ENCODE measurements around the gene ZNF813.
"Not testable (repeated sequence)": the region's sequence is repeated elsewhere in the genome, so short reads cannot be mapped to it uniquely, and the experiment has no call there.

ZNF813 gene

DNA sequence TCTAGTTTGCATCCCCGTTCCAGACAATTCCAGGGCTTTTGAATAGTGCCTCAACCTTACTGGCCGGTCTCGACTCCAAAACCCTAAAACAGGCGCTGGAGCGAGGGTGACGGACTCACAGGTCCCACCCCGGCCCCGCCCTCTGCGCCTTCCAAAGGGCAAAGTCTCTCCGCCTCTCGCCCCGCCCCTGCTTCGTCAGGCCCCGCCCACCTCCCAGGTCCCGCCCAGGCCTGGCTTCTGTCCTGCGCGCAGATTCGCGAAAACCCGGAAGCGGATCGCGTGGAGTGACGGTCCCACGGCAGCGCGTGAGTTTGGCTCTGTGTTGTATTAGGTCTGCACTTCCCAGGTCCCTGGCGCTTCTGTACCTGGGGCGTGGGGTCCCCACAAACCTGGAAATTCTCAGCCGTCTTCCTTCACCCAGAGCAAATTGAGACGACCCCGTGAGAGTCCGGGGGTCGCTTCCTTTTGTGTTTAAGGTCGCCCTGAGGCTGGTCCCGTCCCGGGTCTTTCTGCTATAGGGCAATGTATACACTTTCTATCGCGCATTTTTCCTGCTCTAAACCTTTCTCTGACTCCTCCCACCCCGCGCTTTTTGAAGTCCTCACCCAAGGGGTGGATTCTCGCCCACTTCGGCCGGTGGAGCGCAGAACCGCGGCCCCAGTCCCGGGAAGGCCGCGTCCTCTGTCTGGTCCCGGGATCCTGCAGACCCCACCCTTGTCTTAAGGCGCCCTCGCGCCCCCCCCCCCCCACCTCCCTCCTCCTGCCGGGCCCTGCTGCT lies at the start of gene ZNF813:
ZNF813 (plus strand) TSS at position 249 of the 778 bp plus-strand sequence. CDS start 16,090 bp downstream, outside the sequence.
- DNase-seq (ENCODE audit: low read depth in 3 of 3) = peak; percentile 88 to 97 (median 92)

DNA sequence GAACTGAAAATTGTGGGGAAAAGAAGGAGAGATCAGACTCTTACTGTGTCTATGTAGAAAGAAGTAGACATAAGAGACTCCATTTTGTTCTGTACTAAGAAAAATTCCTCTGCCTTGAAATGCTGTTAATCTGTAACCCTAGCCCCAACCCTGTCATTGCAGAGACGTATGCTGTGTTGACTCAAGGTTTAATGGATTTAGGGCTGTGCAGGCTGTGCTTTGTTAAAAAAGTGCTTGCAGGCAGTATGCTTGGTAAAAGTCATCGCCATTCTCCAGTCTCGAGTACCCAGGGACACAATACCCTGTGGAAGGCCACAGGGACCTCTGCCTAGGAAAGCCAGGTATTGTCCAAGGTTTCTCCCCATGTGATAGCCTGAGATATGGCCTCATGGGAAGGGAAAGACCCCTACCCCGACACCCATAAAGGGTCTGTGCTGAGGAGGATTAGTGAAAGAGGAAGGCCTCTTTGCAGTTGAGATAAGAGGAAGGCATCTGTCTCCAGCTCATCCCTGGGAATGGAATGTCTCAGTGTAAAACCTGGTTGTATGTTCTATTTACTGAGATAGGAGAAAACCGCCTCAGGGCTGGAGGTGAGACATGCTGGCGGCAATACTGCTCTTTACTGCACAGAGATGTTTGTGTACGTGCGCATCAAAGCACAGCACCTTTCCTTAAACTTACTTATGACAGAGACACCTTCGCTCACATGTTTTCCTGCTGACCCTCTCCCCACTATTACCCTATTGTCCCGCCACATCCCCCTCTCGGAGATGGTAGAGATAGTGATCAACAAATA lies 46.8 kb upstream of the ZNF813 start:
- DNase-seq (ENCODE audit: low read depth in 3 of 3) = not testable (repeated sequence)

- DNase-seq (ENCODE audit: low read depth in 3 of 3) = no peak
These were observed 45.0 kb upstream of the ZNF813 start for GRCh38 chr19:53422551-53422950.

DNA sequence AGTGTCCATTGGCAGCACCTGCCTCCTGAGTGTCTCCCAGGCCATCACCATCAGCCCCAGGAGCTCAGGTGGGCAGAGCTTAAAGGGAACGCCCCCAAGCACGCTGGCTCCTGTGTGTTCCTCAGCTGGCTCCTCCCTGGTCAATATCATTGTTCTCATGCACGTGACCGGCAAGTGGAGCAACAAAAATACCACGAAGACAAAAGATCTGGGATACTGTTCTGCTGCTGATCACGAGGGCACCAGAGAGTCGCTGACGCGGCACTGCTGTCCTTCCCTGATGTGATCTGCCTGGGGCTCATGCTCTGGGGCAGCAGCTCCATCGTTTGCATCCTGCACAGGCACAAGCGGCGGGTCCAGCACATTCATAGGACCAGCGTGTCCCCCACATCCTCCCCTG lies 44.5 kb upstream of the ZNF813 start:
- DNase-seq (ENCODE audit: low read depth in 3 of 3) = not testable (repeated sequence)

DNA sequence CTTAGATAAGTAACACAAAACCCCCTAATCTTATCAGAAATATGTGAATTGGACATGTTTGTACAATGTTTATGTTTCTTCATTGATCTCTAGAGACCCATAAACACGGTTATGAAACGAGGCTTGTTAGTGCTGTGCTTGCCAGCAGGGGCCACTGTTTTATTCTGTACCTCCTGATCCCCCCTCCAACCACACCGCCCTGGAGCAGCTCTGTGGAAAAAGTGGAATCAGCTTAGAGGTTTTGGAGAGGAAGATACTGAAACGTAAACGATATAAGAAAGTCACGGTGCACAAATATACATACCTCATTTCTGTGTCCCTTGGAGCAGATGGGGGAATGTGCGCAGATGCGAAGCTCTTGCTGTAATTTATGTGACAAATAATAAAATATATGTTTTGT lies 43.9 kb upstream of the ZNF813 start:
- not testable (repeated sequence) for DNase-seq (ENCODE audit: low read depth in 3 of 3)

GRCh38 chr19:53424968-53425597 lies 42.5 kb upstream of the ZNF813 start:
- DNase-seq (ENCODE audit: low read depth in 3 of 3) = peak; percentile 21 to 66 (median 29)

GRCh38 chr19:53431399-53432087 lies 36.0 kb upstream of the ZNF813 start, which contains the start of gene ZNF761:
Gene ZNF761 (plus strand): TSS chr19:53431984. CDS start chr19:53447269, 15,285 bp downstream.
- DNase-seq (ENCODE audit: low read depth in 3 of 3) = peak; percentile 91 to 95 (median 94)

GRCh38 chr19:53432088-53432661 lies 35.4 kb upstream of the ZNF813 start:
- peak in 1 of 3 donors; percentile 5 for DNase-seq (ENCODE audit: low read depth in 3 of 3)

- not testable (repeated sequence) for DNase-seq (ENCODE audit: low read depth in 3 of 3)
These were observed 23.7 kb upstream of the ZNF813 start for GRCh38 chr19:53443809-53444208.

- DNase-seq (ENCODE audit: low read depth in 3 of 3) = not testable (repeated sequence)
These were observed 20.3 kb upstream of the ZNF813 start for GRCh38 chr19:53447196-53447595.

DNA sequence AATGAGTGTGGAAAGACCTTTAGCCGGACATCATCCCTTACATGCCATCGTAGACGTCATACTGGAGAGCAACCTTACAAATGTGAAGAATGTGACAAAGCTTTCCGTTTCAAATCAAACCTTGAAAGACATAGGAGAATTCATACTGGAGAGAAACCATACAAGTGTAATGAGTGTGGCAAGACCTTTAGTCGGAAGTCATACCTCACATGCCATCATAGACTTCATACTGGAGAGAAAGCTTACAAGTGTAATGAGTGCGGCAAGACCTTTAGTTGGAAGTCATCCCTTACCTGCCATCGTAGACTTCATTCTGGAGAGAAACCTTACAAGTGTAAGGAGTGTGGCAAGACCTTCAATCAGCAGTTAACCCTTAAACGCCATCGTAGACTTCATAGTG lies 11.7 kb upstream of the ZNF813 start:
- DNase-seq (ENCODE audit: low read depth in 3 of 3) = no peak

DNA sequence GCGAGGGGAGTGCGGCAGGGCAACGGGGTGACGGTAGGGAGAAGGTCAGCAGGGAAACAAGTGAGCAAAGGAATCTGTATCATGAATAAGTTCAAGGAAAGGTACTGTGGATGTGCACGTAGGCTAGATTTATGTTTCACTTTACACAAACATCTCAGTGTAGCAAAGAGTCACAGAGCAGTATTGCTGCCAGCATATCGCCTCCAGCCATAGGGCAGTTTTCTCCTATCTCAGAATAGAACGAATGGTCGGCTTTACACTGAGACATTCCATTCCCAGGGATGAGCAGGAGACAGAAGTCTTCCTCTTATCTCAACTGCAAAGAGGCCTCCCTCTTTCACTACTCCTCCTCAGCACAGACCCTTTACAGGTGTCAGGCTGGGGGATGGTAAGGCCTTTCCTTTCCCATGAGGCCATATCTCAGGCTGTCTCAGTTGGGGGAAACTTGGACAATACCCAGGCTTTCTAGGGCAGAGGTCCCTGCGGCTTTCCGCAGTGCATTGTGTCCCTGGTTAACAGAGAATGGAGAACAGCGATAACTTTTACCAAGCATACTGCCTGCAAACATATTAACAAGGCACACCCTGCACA lies 7.3 kb upstream of the ZNF813 start:
- DNase-seq (ENCODE audit: low read depth in 3 of 3) = not testable (repeated sequence)

DNA sequence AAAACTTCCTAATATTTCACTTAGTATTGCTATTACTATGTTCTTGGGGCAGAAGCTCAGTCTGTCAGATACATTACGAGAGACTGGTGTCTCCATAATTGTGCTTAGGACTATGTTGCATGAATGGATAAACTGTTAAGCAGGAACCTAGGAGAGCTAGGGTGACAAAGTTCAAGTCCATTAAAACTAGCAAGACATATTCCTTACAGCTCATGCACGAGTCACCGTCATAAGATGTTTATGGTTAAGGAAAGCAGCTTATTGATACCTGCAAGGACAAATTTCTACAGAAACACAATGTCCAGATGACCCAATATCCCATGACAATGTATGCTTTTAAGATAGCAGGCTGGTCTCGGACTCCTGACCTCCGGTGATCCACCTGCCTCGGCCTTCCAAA lies 5.7 kb upstream of the ZNF813 start:
- no peak for DNase-seq (ENCODE audit: low read depth in 3 of 3)

DNA sequence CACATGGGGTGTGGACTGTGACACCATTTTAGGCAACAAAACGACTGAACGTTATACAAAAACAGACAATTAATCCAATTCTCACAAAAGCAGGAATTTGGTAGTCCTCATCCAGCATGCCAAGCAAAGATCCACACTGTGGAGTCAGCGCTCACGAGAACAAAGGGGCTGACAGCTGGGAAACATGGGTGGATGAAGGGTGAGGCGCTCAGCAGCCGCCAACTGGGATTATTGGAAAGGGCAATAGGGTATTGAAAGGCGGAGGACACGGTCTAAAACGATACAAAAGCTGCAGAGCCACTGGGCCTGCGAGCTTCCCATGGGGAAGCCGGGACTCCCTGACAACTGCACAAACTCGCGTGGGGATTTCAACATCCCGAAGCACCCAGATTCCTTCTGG lies 4.7 kb upstream of the ZNF813 start:
- no peak for DNase-seq (ENCODE audit: low read depth in 3 of 3)

DNA sequence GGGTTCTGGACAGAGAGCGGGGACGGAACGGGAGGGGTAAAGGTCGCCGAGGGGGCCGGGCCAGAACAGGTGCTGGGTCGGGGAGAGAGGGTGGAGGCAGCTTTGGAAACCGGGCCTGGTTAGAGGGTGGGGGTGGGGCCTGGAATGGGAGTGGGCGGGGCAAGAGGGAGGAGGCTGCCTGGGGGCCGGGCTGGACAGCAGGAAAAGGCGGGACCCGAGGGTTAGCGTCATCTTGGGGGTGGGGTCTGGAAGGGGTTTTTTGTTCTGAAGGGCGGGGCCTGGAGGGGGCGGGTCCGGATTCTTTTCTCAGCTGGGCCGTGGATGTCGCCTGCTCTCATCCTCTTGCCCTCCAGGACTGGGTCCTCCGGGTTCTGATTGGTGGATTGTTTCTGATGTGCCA lies 4.3 kb upstream of the ZNF813 start:
- DNase-seq (ENCODE audit: low read depth in 3 of 3) = peak in 2 of 3 donors; percentile 2 to 10

DNA sequence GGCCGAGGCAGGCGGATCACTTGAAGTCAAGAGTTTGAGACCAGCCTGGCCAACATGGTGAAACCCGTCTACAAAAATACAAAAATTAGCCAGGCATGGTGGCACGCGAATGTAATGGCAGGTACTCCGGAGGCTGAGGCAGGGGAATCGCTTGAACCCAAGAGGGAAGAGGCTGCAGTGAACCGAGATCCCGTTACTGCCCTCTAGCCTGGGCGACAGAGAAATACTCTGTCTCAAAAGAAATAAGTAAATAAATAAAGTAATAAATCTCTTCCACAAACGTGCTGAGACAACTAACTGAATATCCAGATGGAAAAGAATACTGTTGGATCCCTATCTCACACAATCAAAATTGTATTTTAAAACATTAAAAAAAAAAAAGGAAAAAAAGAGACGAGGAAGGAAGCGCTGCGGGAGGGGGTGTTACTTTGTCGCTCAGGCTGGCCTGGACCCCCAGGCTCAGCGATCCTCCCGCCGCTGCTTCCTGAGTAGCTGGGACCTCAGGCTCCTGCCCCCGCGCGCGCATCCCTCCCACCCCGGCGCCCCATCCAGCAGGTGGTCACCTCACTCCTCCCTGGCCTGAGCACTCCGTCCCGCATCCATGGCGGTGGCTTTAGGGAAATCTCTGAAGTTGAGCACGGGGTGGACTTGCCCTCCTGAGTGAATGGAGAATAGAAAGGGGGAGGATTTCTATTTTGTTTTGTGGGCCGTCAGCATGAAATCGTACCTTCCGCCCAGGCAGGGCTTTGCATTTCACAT lies 628 bp upstream of the ZNF813 start:
- DNase-seq (ENCODE audit: low read depth in 3 of 3) = peak in 1 of 3 donors; percentile 8

DNA sequence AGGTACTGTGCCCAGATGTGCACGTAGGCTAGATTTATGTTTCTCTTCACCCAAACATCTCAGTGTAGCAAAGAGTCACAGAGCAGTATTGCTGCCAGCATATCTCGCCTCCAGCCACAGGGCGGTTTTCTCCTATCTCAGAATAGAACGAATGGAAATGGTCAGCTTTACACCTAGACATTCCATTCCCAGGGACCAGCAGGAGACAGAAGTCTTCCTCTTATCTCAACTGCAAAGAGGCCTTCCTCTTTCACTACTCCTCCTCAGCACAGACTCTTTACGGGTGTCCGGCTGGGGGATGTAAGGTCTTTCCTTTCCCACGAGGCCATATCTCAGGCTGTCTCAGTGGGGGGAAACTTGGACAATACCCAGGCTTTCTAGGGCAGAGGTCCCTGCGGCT lies 1.1 kb downstream of the ZNF813 start:
- not testable (repeated sequence) for DNase-seq (ENCODE audit: low read depth in 3 of 3)

- no peak for DNase-seq (ENCODE audit: low read depth in 3 of 3)
These were observed 4.4 kb downstream of the ZNF813 start for GRCh38 chr19:53471916-53472315.

DNA sequence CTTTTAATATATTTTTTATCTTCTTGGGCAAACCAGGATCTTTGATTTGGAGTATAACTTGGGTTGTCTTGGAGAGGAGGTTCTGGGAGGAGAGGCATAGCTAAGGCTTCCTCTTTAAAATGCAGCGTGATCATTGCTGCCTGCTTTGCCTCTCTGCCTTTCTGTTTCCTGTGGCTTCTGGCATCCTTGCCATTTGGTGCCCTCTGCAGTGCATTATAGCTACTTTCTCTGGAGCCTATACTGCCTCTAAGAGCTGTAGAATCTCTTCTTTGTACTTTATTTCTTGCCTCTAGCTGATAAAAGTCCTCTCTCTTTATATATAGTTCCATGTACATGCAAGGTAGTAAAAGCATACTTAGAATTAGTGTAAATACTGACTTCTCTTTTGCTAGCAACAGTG lies 7.3 kb downstream of the ZNF813 start:
- not testable (repeated sequence) for DNase-seq (ENCODE audit: low read depth in 3 of 3)

DNA sequence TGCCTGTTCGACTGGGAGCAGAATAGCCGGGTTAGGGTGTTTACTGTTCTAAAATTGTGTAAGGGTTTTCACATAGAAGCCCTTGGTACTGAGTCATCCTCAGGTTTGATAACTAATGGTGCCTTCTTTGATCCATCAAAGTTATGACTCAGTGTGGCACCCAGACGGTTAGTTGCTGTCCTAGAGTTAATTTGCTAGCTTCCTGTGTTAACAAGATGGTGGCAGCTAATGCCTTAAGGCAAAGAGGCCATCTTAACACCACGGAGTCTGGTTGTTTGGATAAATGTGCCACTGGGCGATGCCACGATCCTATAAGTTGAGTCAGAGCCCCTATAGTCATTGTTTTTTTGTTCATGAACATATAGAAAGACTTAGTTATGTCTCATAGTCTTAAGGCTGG lies 7.9 kb downstream of the ZNF813 start:
- not testable (repeated sequence) for DNase-seq (ENCODE audit: low read depth in 3 of 3)
